ENCODE measurements around the gene P4HA2. TPM values are rescaled to one million over a fixed set of nuclear protein-coding genes. Genes with fewer than 3 reads are reported as not detected.
A peak's percentile ranks its signal among the peaks of the same experiment; 100 is the strongest.

The P4HA2 gene
- total RNA-seq, 1 donor from 2014 or later: 190 TPM

GRCh38 chr5:132184588-132184987 lies 43.1 kb downstream of the P4HA2 start:
- TF ChIP-seq CTCF (IDR thresholded peaks at IDR 0.05; ENCODE audit: insufficient read depth, low read length, severe bottlenecking): no peak
- no peaks in the 10 kb centered on the region for H3K27me3 ChIP-seq (ENCODE audit: control insufficient read depth, insufficient read depth, low read length)
- no peak overlapping the region for H3K4me3 ChIP-seq (ENCODE audit: low read depth, low read length)
- no peaks in the 10 kb centered on the region for H3K36me3 ChIP-seq (ENCODE audit: control insufficient read depth, insufficient read depth, low read length)
- FAIRE-seq: no peak
- no peak for DNase-seq (ENCODE audit: low read depth)

DNA sequence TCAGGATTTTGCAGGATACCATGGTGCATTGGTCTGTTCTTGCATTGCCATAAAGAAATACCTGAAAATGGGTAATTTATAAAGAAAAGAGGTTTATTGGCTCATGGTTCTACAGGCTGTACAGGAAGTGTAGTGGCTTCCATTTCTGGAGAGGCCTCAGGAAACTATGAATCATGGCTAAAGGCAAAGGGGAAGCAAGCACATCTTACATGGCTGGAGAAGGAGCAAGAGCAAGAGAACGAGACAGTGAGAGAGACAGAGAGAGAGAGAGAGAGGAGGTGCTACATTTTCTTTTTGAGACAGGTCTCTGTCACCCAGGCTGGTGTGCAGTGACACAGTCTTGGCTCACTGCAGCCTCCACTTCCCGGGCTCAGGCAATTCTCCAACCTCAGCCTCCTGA lies 43.9 kb downstream of the P4HA2 start:
- TF ChIP-seq CTCF (IDR thresholded peaks at IDR 0.05; ENCODE audit: insufficient read depth, low read length, severe bottlenecking): no peak
- Histone ChIP-seq H3K27me3 (ENCODE audit: control insufficient read depth, insufficient read depth, low read length) (no peaks in the 10 kb centered on the region), H3K36me3 (ENCODE audit: control insufficient read depth, insufficient read depth, low read length) (no peaks in the 10 kb centered on the region), H3K4me3 (ENCODE audit: low read depth, low read length) (no peak overlapping the region)
- DNase-seq (ENCODE audit: low read depth) (peak; percentile 21), FAIRE-seq (no peak)

DNA sequence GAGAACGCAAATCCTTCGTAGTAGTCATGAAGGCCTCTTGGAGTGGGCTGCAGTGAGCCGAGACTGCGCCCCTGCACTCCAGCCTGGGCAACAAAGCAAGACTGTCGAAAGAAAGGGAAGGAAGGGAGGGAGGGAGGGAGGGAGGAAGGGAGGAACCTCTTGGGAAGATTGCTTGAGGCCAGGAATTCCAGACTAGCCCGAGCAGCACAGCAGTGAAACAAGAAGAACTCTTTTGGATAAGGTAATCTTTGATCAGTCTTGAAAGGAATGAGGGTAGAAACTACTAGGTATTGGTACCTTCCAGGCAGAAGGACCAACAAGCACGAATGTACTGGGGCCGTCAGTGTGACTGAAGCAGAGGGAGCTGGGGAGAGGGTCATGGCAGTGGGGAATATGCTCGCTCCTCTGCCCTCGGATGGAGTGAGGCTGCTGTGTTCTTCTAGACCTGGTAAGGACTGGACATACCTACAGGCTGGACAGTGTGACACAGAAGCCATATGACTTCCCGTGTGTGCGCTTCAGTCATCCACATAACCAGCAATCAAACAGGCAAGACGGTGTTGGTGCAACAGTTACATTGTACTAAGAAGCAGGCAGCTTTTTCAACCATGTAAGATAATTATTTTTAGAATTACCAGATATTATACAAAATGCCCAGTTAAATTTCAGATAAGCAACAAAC lies 45.2 kb downstream of the P4HA2 start:
- TF ChIP-seq CTCF (IDR thresholded peaks at IDR 0.05; ENCODE audit: insufficient read depth, low read length, severe bottlenecking): no peak
- H3K36me3 ChIP-seq (ENCODE audit: control insufficient read depth, insufficient read depth, low read length): no peaks in the 10 kb centered on the region
- DNase-seq (ENCODE audit: low read depth): peak; percentile 50
- FAIRE-seq: no peak
- no peaks in the 10 kb centered on the region for H3K27me3 ChIP-seq (ENCODE audit: control insufficient read depth, insufficient read depth, low read length)
- no peak overlapping the region for H3K4me3 ChIP-seq (ENCODE audit: low read depth, low read length)

- no peak overlapping the region for H3K4me3 ChIP-seq (ENCODE audit: low read depth, low read length)
- FAIRE-seq: no peak
- H3K36me3 ChIP-seq (ENCODE audit: control insufficient read depth, insufficient read depth, low read length): no peaks in the 10 kb centered on the region
- no peaks in the 10 kb centered on the region for H3K27me3 ChIP-seq (ENCODE audit: control insufficient read depth, insufficient read depth, low read length)
- no peak for DNase-seq (ENCODE audit: low read depth)
- TF ChIP-seq CTCF (IDR thresholded peaks at IDR 0.05; ENCODE audit: insufficient read depth, low read length, severe bottlenecking): no peak
Observed at GRCh38 chr5:132181011-132181629, 46.5 kb downstream of the P4HA2 start.

DNA sequence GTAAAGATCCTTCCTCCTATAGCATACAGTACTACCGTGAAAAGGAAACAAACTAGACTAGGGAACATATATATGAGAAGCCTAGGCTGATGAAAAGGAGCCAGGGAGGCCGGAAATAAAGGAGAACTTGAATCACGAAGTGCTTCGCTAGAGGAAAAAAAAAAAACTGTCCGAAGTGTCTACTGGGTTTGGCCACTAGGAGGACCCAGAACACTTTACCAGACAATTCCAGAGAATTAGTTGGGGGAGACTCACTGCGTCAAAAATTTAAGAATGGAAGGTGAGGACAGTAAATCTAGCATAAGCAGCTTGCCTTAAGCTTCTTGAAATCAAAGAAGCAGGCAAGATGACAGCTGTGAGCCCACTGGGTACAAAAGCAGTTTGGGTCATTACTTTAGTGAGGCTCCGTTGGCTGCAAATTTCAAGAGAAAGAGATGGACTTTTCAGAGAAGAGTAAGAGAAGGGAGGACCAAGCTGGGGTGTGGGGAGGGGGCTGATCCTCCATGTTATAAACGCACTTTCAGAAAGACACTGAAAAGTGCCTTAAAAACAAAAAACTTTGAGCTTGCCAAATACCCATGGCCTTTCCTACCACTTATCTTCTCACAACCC lies 47.4 kb downstream of the P4HA2 start:
- Histone ChIP-seq H3K4me3 (ENCODE audit: low read depth, low read length) (no peak overlapping the region), H3K36me3 (ENCODE audit: control insufficient read depth, insufficient read depth, low read length) (no peaks in the 10 kb centered on the region), H3K27me3 (ENCODE audit: control insufficient read depth, insufficient read depth, low read length) (no peaks in the 10 kb centered on the region)
- FAIRE-seq: no peak
- TF ChIP-seq CTCF (IDR thresholded peaks at IDR 0.05; ENCODE audit: insufficient read depth, low read length, severe bottlenecking): peak; percentile 77
- peak; percentile 65 for DNase-seq (ENCODE audit: low read depth)
